T1000 (cell line): Measurements from ENCODE around the gene SPIRE1.
"Not testable (repeated sequence)": the region's sequence is repeated elsewhere in the genome, so short reads cannot be mapped to it uniquely, and the experiment has no call there.

Experiments
- DNase-seq: peaks from one replicate; lab custom pipeline; 2025; ENCODE audit warnings: mixed read lengths; lab: John Stamatoyannopoulos, UW

Gene SPIRE1

GRCh38 chr18:12411456-12411855 lies 246.5 kb downstream of the SPIRE1 start:
- no peak for DNase-seq

- DNase-seq: not testable (repeated sequence)
Measured at GRCh38 chr18:12410747-12411146, 247.2 kb downstream of the SPIRE1 start.

GRCh38 chr18:12410081-12410481 lies 247.8 kb downstream of the SPIRE1 start:
- DNase-seq: no peak

GRCh38 chr18:12409469-12409868 lies 248.4 kb downstream of the SPIRE1 start:
- DNase-seq: no peak

- no peak for DNase-seq
Measured at GRCh38 chr18:12408247-12408869, 249.5 kb downstream of the SPIRE1 start.

- DNase-seq: no peak
Measured at GRCh38 chr18:12406371-12407111, 251.4 kb downstream of the SPIRE1 start.

- no peak for DNase-seq
Measured at GRCh38 chr18:12405066-12405465, 252.8 kb downstream of the SPIRE1 start.

- DNase-seq: no peak
Measured at GRCh38 chr18:12403601-12404506, 254.1 kb downstream of the SPIRE1 start.

GRCh38 chr18:12401881-12402280 lies 256.0 kb downstream of the SPIRE1 start:
- DNase-seq: no peak

GRCh38 chr18:12399231-12399630 lies 258.7 kb downstream of the SPIRE1 start:
- no peak for DNase-seq

- no peak for DNase-seq
Measured at GRCh38 chr18:12398625-12399024, 259.3 kb downstream of the SPIRE1 start.

- DNase-seq: no peak
Measured at GRCh38 chr18:12397793-12398192, 260.1 kb downstream of the SPIRE1 start.

GRCh38 chr18:12397254-12397653 lies 260.7 kb downstream of the SPIRE1 start:
- DNase-seq: no peak
